Cardiac ventricle fibroblast (primary cell): ENCODE data around the gene FEV. TPM values are rescaled to one million over a fixed set of nuclear protein-coding genes. Genes with fewer than 3 reads are reported as not detected.

Experiments used
- total RNA-seq: library from RNA; depleted of rRNA; stranded (reverse); fragments of >200 nt; gene quantifications from 2 replicates; pipeline ENCODE4 v1.2.3, GENCODE V29; 2015

Gene FEV
- total RNA-seq, result not detected in 2 replicates

DNA sequence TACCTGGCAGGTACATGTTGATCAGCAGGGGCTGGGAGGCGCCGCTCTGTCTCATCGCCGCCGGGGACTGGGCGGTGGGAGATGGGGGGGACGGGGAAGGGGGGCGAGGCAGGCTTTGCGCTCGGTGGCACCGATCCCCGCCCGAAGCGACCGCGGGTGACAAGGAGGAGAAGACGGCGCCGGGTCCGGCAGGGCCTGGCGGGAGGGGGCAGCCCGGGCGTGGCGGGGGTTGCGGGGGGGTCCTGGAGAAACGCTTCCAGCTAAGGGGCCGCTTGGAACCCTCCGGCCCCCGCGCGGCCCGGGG, at the start of gene FEV:
TSS of gene FEV (minus strand) at position 164 of the 304 bp plus-strand sequence. CDS start at position 55, 109 bp downstream.

DNA sequence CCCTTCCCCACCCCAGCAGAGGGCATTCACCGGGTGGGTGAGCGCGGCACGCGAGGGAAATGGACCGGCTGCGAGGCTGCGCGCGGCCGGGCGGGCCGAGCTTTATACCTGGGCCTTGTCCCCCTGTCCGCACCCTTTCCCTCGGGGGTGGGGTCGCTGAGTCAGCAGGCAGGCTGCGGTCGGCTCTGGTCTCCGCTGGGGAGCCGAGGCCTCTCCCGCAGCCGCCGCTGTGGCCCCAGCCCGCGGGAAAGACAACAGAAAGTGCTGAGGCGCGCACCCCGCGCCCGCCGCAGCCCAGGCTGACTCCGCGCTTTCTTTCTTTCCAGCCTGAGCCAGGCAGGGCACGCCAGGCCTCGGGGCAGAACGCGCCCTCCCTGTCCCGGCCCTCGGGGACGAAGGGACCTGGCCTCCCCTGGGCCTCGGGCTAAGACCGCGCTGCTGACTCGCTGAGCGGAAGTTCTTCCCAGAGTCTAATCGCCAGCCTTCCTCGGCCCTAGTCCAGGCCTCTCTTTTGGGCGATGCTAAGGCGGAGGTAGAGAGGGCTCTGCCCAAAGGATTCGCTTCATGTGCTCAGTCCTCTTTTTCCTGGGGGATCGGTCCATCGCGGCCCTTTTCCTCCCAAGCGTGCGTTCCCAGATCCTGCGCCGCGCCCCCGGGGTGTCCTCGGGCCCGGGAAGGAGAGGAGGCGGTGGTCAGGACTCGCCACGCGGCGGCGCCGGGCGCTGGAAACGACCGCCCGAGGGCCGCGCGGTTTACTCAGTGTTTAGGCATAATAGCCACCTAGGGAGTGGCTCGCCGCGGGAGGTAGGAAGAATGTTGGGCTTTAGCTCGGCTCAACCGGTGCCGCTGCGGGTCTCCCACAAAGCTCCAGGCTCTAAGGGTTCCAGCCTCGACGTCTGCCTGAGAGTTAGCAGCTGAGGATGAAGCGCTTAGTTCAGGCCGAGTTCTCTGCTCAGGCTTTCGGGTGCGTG, 8.6 kb upstream of the FEV start, which contains the start of gene CRYBA2:
TSS of gene CRYBA2 (minus strand) at position 78 of the 971 bp plus-strand sequence. CDS start 246 bp downstream, outside the sequence.

DNA sequence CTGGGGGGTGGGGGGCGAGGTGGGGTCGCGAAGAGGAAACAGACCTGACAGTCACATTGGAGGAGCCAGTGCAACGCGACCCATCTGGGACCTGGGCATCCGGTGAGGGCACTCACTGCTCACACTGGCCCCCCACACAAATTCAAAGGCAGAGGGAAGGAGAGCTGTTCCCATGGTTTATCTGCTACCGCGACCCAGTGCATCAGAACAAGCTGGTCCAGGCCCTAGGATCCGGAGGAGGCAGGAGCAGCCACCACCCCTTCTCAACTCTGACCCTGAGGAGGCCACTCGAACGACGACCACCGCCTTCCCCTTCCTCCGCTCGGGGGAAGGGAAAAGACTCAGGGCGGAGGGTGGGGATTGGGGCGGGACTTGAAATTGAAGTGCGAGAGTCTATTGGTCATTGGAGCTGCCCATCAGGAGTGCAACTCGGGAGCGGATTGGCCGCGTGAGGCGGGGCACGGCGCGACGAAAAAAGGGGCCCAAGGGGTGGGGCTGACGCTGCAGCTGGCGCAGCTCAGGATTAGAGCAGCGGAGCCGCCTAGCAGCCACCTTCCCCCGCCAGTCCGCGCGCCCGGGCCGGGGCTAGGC, 25.7 kb downstream of the FEV start, which contains the start of gene CDK5R2:
TSS of gene CDK5R2 (plus strand) at position 526 of the 591 bp plus-strand sequence. CDS start 155 bp downstream, outside the sequence.

Other genes starting within 250 kb of the FEV start
- gene CYP27A1, start 203.0 kb downstream of the FEV start, total RNA-seq, result 15.7 and 15.9 TPM in 2 replicates
- 0.19 TPM in 1 of 2 replicates, not detected in the other for gene PRKAG3, start 153.4 kb downstream of the FEV start, total RNA-seq
- gene WNT6, start 125.4 kb downstream of the FEV start, total RNA-seq, result 0.06 TPM in 1 of 2 replicates, not detected in the other
- not detected in 2 replicates for gene WNT10A, start 104.3 kb downstream of the FEV start, total RNA-seq
- gene CDK5R2, start 25.5 kb downstream of the FEV start, total RNA-seq, result 0.06 TPM in 1 of 2 replicates, not detected in the other
- not detected in 2 replicates for gene CRYBA2, start 8.2 kb upstream of the FEV start, total RNA-seq
- 0.34 TPM in 1 of 2 replicates, not detected in the other for gene CFAP65, start 56.3 kb upstream of the FEV start, total RNA-seq
- gene IHH, start 75.7 kb upstream of the FEV start, total RNA-seq, result not detected in 2 replicates
- 13.4 and 15.8 TPM in 2 replicates for gene NHEJ1, start 175.6 kb upstream of the FEV start, total RNA-seq
- 0.25 and 0.44 TPM in 2 replicates for gene SLC23A3, start 184.8 kb upstream of the FEV start, total RNA-seq
- gene CNPPD1, start 191.7 kb upstream of the FEV start, total RNA-seq, result 20.8 and 32.6 TPM in 2 replicates
- gene RETREG2, start 193.1 kb upstream of the FEV start, total RNA-seq, result 43.9 and 47.7 TPM in 2 replicates
- 16.8 and 34.2 TPM in 2 replicates for gene ZFAND2B, start 221.6 kb upstream of the FEV start, total RNA-seq
- gene ABCB6, start 233.8 kb upstream of the FEV start, total RNA-seq, result 28.4 and 29.5 TPM in 2 replicates
- 70.1 and 72.7 TPM in 2 replicates for gene ATG9A, start 244.5 kb upstream of the FEV start, total RNA-seq
- 24.7 and 30.6 TPM in 2 replicates for gene ANKZF1, start 244.6 kb upstream of the FEV start, total RNA-seq